Measurements from ENCODE around the gene SCRN2.

The SCRN2 gene

GRCh38 chr17:47840742-47841487 lies at the start of gene SCRN2:
TSS of gene SCRN2 (minus strand) at chr17:47841273. CDS start at chr17:47840843, 430 bp downstream.
- peak; percentile 85 to 87 for DNase-seq (ENCODE audit: low read depth in 2 of 2)

DNA sequence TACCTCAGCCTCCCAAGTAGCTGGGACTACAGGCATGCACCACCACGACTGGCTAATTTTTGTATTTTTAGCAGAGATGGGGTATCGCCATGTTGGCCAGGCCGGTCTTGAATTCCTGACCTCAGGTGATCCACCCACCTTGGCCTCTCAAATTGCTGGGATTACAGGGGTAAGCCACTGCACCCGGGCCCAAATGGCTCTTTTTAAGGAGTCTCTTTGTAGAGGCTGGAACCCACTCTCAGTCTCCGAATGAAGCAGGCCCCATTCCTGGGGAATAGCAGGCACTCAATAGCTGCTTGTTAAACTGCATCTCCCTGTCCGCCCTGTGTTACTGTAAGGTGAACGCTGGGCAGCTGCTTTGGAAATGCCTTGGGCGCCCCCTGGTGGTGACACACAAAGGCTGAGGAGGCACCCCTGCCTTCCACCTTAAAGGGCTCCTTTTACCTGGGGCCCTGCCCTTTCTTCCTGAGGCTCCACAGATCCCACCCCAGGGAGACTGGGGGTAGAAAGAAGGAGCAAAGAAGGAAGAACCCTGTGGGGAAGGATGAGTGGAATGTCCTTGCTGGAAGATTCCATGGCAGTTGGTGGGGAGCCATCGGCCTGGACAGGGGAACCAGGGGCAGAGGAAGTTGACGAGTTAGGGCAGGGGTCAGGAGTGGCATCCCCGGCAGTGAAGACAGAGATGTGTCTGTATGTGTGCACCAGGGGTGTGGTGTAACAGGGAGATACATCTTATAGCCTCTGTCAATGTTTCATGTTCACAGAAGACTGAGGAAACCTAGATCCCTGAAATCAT lies 48.9 kb upstream of the SCRN2 start:
- DNase-seq (ENCODE audit: low read depth in 2 of 2) = peak; percentile 73 to 74

GRCh38 chr17:47888293-47888692 lies 47.2 kb upstream of the SCRN2 start:
- no peak for DNase-seq (ENCODE audit: low read depth in 2 of 2)

- DNase-seq (ENCODE audit: low read depth in 2 of 2) = no peak
These were observed 44.0 kb upstream of the SCRN2 start for GRCh38 chr17:47884905-47885730.

GRCh38 chr17:47884427-47884740 lies 43.3 kb upstream of the SCRN2 start:
- DNase-seq (ENCODE audit: low read depth in 2 of 2) = no peak

DNA sequence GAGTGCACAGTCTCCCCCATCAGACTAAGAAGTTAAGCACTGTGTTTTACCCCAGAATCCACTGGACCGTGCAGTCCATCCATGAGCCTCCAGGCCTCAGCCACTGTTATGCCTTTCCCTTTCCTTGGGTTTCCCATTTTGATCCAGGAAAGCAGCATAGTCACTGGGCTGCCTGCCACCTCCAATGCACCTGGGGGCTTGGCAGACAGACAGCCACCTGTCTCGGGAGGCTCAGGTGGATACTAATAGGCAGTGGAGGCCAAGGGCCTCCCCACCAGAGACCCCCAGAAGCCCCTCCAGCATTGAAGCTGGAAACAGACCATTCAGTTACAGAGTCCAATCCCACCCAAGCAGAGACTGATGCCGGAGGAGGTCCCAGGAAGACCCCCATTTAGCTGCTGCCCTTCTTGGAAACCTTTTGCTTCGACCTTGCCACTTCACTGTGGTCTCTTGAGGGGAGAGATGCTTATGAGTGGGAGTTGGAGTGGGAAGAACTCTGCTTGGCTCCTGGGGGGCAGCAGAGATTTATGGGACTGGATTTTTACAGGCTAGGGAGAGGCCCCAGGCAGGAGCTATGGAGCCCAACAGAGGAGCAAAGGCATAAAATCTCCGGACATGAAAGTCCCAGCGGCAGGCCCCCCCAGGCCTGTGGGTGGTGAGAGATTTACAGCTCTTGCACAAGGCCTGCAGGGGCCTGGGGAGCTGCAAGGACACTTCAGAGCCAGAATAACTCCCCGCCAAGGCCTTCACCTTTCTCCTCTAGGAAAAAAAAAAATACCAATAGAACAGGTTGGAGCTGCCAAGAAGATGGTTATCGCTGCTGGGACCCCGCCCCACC lies 42.7 kb upstream of the SCRN2 start:
- no peak for DNase-seq (ENCODE audit: low read depth in 2 of 2)

DNA sequence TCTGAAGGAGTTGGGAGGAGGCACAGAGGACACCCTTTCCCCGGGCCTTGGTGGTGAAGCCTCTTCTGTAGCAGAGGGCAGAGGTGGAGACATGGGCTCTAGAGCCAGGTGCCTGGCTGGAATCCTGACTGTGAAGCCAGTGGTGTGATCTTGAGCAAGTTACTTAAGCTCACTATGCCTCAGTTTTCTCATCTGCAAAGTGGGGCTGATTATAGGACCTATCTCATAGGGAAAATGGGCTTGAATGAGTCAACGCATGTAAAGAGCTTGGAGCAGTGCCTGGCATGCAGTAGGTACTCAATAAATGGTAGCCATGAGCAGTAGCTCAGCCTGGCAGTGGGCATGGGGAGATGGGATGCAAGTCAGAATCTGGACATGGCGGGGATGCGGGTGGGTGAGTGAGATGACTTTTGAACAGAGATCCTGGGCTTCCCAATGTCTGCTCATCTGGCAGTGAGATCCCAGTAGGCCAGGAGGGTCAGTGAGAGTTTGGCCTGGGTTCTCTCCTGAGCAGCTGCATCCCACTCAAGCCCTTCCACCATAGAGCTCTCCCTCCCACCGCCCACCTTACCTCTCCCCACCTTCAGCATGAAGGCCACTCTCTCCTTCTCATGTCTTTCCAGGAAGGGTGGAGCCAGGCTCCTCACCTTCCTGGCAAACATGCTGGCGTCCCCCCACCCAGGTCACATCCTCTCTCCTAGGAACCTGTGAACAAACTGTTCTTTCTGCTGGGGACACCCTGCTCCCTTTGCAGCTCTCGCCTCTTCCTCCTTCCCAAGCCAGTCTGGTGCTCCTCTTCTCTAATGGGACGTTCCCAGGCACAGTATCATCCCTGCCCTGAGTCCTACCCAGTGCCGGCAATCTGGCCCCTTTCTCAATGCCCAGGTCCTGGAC lies 41.9 kb upstream of the SCRN2 start:
- no peak for DNase-seq (ENCODE audit: low read depth in 2 of 2)

DNA sequence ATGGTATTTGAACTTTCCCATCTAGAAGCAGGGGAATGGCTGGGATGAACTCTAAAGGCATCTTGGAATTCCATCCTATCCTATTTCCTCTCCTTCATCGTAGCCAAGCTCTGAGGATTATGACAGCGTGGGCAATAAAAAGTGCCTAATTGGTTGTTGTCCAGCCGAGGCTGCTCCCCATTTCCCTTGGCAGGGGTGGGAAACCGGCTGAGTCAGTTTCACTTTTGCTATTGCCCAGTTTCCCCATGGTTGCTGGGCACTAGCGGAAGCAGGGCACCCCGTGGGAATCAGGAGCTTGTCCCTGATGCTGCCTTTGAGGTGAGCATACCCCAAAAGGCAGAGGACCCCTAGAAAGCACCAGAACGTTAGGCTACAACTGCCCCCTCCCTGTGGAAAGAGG lies 41.2 kb upstream of the SCRN2 start:
- DNase-seq (ENCODE audit: low read depth in 2 of 2) = no peak

- DNase-seq (ENCODE audit: low read depth in 2 of 2) = no peak
These were observed 38.8 kb upstream of the SCRN2 start for GRCh38 chr17:47879776-47880454.

- no peak for DNase-seq (ENCODE audit: low read depth in 2 of 2)
These were observed 38.0 kb upstream of the SCRN2 start for GRCh38 chr17:47879028-47879585.

GRCh38 chr17:47878203-47879027 lies 37.3 kb upstream of the SCRN2 start:
- no peak for DNase-seq (ENCODE audit: low read depth in 2 of 2)

DNA sequence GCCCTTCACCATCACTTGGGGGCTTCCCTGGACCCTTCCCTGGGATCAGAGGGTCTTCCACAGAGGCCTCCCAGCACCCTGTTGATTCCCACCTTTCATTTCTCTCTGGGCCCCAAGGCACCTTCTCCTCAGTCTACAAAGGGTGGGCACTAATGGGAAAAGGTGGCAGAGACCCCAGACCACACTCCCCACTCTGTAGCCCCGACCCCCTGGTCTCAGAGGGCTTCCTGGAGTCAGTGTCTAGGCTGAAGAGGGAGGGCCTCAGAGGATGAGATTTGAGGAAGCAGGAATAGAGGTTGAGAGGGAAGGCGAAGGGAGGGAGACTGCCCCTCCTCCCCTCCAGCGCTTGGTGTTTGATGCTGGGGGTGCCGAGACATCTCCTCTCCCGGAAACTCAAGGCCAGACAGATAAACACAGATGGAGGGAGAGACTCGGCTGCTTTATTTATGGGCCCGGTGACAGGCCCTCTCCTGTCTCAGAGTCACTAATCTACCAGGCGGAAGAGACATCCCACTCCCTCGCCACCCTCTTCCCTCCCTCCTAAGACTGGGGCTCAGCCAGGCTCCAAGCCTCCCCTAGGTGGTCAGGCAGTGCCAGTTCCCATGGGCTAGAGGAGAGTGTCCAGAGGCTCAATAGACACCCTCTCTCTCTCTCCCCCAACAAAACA lies 36.4 kb upstream of the SCRN2 start:
- no peak for DNase-seq (ENCODE audit: low read depth in 2 of 2)

DNA sequence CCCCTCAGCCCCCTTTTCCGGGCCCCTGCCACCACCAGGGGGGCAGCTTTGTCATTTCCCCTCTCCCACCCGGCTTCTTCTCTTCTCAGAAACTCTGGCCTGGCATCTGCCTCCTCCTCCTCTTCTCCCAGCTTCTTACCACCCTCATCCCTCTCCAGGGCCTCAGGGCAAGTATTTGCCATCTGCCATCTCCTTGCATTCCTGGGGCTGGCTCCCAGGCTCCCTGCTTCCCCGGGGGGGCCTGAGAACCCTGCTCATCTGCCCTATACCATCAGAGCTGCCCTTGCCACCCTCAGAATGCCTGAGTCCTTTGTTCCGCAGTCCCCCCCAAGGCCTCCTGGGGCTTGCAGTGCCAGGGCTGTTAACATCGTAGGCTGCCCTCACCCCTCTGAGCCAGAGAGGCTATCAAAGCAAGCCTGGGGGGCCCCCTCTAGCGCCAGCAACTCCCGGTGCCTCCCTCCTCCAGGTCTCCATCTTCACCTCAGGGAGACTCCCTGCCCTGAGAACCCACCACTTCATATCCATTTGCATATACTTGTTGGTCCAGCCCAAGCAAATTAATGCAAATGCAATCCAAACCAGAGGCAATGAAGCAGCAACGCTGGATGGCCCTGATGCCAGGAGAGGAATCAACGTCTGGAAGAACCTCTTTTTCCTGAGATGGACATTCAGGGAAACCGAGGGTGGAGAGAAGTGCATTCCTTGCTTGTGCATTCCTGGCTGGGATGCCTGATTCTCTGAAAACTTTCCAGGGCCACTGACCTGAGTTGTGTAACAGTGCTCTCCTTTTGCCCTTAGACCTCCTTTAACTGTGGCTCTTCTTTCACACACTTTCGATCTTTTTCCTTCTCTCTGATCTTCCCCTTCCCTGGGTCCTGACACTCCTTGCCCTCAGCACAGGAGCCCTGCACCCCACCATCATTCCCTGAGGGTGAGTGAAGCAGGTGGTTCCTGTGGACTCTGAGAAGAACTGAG lies 34.2 kb upstream of the SCRN2 start:
- no peak for DNase-seq (ENCODE audit: low read depth in 2 of 2)

GRCh38 chr17:47873200-47874090 lies 32.4 kb upstream of the SCRN2 start:
- no peak for DNase-seq (ENCODE audit: low read depth in 2 of 2)

DNA sequence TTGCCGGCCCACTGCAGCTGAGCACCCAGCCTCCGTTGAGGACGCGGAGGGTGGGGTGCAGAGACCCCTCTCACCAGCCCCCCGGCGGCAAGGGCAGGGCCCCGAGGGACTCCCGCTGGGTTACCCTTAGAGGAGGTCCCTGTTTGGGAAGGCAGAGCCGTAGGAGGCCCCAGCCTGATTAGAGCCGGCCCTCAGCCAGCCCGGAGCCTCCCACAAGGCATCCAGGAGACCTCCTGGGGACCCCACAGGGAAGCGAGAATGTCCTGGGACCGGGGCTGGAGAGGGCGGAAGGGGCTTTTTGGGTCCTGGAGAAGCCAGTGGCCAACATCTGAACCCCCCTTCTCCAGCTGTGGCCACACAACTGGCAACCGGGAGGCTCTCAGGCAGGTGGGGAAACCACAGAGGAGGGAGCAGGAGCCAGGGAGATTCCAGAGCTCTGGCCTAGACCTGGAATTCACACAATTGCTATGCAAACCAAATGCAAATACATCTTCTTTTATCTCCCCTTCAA lies 31.6 kb upstream of the SCRN2 start:
- no peak for DNase-seq (ENCODE audit: low read depth in 2 of 2)
